Prostate gland (tissue), 2 donors: Measurements from ENCODE around the gene RHBDD1. TPM values are rescaled to one million over a fixed set of nuclear protein-coding genes. Genes with fewer than 3 reads are reported as not detected.

Source experiments
- DNase-seq: peaks from one replicate; pipeline ENCODE4 v3.0.0-alpha.2; 2019; ENCODE audit warnings: low spot score
- H3K27ac ChIP-seq, 2 donors: fragments of 200-600 bp; sonication (generic); 2 replicates each; pipeline ENCODE4 v1.5.1; 2017 to 2019
- H3K27me3 ChIP-seq: fragments of 200-600 bp; sonication (generic); replicated peaks from 2 replicates; pipeline ENCODE4 v1.5.1; 2019; ENCODE audit not compliant: insufficient read depth
- H3K36me3 ChIP-seq, 2 donors: fragments of 200-600 bp; sonication (generic); 1 replicate in 1 of 2; 2 replicates in 1 of 2; pipeline versions ENCODE4 v1.5.1 to v1.8.1; 2017 to 2019
- H3K4me1 ChIP-seq: fragments of 200-600 bp; sonication (generic); replicated peaks from 2 replicates; pipeline ENCODE4 v1.5.1; 2019
- H3K4me3 ChIP-seq, 2 donors: fragments of 200-600 bp; sonication (generic); 2 replicates each; pipeline ENCODE4 v1.5.1; 2017 to 2019
- H3K9me3 ChIP-seq: fragments of 200-600 bp; sonication (generic); 2 replicates; pipeline ENCODE4 v1.5.1; 2017
- POLR2A ChIP-seq: fragments of 450-650 bp; IDR thresholded peaks from one replicate; pipeline ENCODE4 v1.6.1; 2016; ENCODE audit warnings: antibody characterized with exemption, mild to moderate bottlenecking
- POLR2AphosphoS5 ChIP-seq: sonication (generic); formaldehyde crosslinking; IDR thresholded peaks from one replicate; pipeline ENCODE4 v1.6.1; 2017; ENCODE audit warnings: antibody characterized with exemption
- WGBS: methylation state at CpG from one replicate; pipeline ENCODE4 v1.1.5; 2018; 5-methylcytosine and 5-hydroxymethylcytosine counted together
- intact Hi-C: fragments of 100-400 bp; cut with DNase I; formaldehyde crosslinking; loops from one replicate; pipeline ENCODE4 v1.14.2; 2022
- total RNA-seq, 2 donors: library from RNA; depleted of rRNA; stranded (reverse); fragments of >200 nt; gene quantifications; one replicate each; pipeline ENCODE4 v1.1.0, GENCODE V29; 2016
- TF ChIP-seq, protein P1 (sequence below), 4 experiments: fragments of 200-600 bp in 2 of 4; fragments of 450-650 bp in 2 of 4; sonication (generic) in 2 of 4; IDR thresholded peaks; 1 replicate in 3 of 4; 2 replicates in 1 of 4; pipeline ENCODE4 v1.5.1; 2016 to 2019; ENCODE audit warnings: antibody characterized with exemption in 4 of 4, mild to moderate bottlenecking in 2 of 4, moderate library complexity in 2 of 4

Gene RHBDD1
- total RNA-seq, 2 donors from 2014 or later: 16.5 to 33.5 TPM

DNA sequence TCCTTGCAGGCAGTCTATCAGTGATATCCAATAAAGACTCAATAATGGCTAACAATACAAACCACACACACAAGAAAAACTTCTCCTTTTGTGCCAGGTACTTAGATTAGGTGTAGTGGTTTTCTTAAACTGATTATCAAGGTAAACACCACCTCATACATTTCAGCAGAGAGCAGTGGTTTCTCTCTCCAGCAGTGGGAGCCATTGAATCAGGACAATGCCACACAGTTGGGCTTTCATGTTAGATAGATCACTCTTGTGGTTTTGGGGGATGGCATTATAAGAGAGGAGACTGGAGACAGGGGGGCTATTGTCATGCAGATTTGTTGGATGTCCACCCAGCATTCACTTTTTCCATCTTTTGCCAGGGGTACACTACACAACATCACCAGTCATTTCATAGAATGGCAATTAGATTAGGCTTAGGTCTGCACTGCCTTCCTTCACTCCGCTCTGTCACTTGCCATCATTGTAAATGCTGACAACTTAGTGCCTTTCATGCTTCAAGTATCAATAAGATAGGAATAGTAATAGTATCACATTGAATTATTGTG lies 22.6 kb upstream of the RHBDD1 start:
- DNase-seq: no peak
- intact Hi-C loops: no loop called here
- no peak overlapping the region for H3K4me3 ChIP-seq
- H3K27me3 ChIP-seq: no peaks in the 10 kb centered on the region
- no peak for TF ChIP-seq POLR2A
- TF ChIP-seq POLR2AphosphoS5: no peak
- TF ChIP-seq, protein P1, sequence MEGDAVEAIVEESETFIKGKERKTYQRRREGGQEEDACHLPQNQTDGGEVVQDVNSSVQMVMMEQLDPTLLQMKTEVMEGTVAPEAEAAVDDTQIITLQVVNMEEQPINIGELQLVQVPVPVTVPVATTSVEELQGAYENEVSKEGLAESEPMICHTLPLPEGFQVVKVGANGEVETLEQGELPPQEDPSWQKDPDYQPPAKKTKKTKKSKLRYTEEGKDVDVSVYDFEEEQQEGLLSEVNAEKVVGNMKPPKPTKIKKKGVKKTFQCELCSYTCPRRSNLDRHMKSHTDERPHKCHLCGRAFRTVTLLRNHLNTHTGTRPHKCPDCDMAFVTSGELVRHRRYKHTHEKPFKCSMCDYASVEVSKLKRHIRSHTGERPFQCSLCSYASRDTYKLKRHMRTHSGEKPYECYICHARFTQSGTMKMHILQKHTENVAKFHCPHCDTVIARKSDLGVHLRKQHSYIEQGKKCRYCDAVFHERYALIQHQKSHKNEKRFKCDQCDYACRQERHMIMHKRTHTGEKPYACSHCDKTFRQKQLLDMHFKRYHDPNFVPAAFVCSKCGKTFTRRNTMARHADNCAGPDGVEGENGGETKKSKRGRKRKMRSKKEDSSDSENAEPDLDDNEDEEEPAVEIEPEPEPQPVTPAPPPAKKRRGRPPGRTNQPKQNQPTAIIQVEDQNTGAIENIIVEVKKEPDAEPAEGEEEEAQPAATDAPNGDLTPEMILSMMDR (IDR thresholded peaks at IDR 0.05): no peak
- H3K36me3 ChIP-seq: no peaks in the 10 kb centered on the region
- no peaks in the 10 kb centered on the region for H3K4me1 ChIP-seq
- no peaks in the 10 kb centered on the region for H3K9me3 ChIP-seq
- 100% methylated on average over 1 of the region's 1 CpG for WGBS
- no peak overlapping the region for H3K27ac ChIP-seq

DNA sequence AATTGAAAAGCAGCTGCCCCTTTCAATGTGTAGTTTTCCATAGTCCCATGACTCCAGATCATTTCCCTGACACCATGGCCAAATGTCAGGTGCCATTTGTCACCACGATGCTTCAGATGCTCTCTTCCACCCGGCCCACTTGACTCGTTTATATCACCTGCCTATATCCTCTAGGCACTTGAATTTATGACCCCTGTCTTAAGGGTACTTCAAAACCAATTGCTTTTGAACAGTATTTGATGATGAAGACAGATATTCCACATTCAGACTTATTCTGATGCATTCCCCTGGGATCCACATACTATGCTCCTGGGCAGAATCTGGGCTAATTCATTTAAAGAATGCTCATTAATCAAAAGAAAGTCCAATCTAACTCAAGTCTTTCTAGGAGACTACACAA lies 16.9 kb upstream of the RHBDD1 start:
- H3K4me3 ChIP-seq: no peak overlapping the region
- no peaks in the 10 kb centered on the region for H3K27me3 ChIP-seq
- no peak overlapping the region for H3K27ac ChIP-seq
- DNase-seq: no peak
- WGBS: 47% methylated on average over 3 of the region's 3 CpGs
- H3K36me3 ChIP-seq: no peaks in the 10 kb centered on the region
- no peaks in the 10 kb centered on the region for H3K9me3 ChIP-seq
- TF ChIP-seq POLR2A (no peak), POLR2AphosphoS5 (no peak)
- TF ChIP-seq, protein P1 (IDR thresholded peaks at IDR 0.05): no peak
- intact Hi-C loops: no loop called here
- no peaks in the 10 kb centered on the region for H3K4me1 ChIP-seq

DNA sequence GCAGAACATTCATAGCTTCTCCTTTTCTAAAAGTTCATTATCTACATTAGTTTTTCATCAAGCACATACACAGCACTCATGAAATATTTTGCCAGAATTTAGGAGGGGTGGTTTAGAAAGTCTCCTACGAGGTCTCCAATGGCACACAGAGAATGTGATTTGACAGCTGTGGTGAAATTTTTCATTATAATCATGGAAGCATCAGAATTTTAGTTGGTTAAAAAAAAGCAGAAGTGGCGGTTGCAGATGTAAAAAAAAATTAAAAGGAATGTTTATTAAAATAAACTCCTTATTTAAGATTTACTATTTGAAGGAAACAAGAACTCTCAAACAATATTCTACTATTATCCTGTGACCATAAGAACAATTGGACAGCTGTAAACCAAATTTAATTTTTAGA lies 10.8 kb upstream of the RHBDD1 start:
- Histone ChIP-seq H3K27ac (no peak overlapping the region), H3K36me3 (no peaks in the 10 kb centered on the region), H3K4me3 (no peak overlapping the region), H3K4me1 (no peaks in the 10 kb centered on the region), H3K27me3 (no peaks in the 10 kb centered on the region), H3K9me3 (no peaks in the 10 kb centered on the region)
- intact Hi-C loops: no loop called here
- TF ChIP-seq POLR2AphosphoS5 (no peak), POLR2A (no peak)
- WGBS: 76% methylated on average over 2 of the region's 2 CpGs
- DNase-seq: no peak

DNA sequence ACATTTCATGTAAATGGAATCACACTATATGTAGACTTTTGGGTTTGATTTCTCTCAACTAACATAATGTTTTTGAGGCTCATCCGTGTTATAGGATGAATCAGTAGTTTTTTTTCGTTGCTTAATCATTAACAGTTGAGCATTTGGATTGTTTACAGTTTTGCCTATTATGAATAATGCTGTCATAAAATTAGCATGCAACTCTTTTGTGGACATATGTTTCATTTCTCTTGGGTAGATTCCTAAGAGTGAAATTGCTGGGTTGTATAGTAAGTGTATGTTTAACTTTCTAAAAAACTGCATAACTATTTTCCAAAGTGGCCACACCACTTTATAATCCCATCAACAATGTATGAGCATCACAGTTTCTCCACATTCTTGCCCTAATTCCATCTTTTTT lies 7.7 kb upstream of the RHBDD1 start:
- WGBS: 73% methylated on average over 2 of the region's 2 CpGs
- Histone ChIP-seq H3K27me3 (no peaks in the 10 kb centered on the region), H3K27ac (no peak overlapping the region), H3K4me1 (no peaks in the 10 kb centered on the region), H3K9me3 (no peaks in the 10 kb centered on the region), H3K4me3 (no peak overlapping the region), H3K36me3 (no peaks in the 10 kb centered on the region)
- intact Hi-C loops: no loop called here
- DNase-seq: no peak
- TF ChIP-seq POLR2AphosphoS5 (no peak), POLR2A (no peak)
- TF ChIP-seq, protein P1 (IDR thresholded peaks at IDR 0.05): no peak

DNA sequence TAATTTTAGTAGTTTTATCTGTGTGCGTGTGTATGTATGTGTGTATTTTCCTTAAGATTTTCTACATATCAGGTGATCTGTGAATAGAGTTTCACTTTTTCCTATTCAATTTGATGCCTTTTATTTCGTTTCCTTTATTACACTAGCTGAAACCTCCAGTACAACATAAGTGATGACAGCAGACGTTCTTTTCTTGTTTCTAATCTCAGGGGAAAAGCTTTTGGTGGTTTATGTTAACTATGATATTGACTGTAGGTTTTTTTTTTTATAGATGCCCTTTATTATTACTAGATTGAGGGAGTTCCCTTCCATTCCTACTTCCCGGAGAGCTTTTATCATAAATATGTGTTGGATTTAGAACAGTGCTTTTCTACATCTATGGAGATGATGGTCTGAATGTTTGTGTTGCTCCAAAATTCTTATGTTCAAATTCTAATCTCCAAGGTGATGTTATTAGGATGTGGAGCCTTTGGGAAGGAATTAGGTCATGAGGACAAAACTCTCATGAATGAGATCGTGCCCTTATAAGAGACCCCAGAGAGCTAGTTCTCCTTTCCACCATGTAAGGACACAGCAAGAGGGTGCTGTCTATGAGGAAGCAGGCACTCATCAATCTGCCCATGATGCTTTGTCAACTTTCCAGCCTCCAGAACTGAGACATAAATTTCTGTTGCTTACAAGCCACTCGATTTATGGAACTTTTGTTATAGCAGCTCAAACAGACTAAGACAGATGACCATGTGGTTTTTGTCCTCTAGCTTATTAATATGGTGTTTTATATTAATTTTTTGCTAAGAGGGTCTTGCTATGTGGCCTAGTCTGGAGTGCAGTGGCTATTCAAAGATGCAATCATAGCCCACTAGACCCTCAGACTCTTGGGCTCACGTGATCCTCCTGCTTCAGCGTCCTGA lies 5.9 kb upstream of the RHBDD1 start:
- Histone ChIP-seq H3K4me3 (no peak overlapping the region), H3K4me1 (no peaks in the 10 kb centered on the region)
- TF ChIP-seq POLR2A: no peak
- TF ChIP-seq, protein P1 (IDR thresholded peaks at IDR 0.05): no peak
- TF ChIP-seq POLR2AphosphoS5: no peak

More for the DNA sequence above, 5.9 kb upstream of the RHBDD1 start:
- no peaks in the 10 kb centered on the region for H3K9me3 ChIP-seq
- H3K27ac ChIP-seq: no peak overlapping the region
- no peaks in the 10 kb centered on the region for H3K27me3 ChIP-seq
- intact Hi-C loops: loop anchor here (10.0 kb wide), 1 partner anchor 145 kb away; no protein-coding TSS in a partner anchor
- H3K36me3 ChIP-seq: no peaks in the 10 kb centered on the region
- DNase-seq: no peak
- WGBS: 91% methylated on average over 8 of the region's 8 CpGs
